ENCODE measurements around the gene ZBED4.

ZBED4 gene

DNA sequence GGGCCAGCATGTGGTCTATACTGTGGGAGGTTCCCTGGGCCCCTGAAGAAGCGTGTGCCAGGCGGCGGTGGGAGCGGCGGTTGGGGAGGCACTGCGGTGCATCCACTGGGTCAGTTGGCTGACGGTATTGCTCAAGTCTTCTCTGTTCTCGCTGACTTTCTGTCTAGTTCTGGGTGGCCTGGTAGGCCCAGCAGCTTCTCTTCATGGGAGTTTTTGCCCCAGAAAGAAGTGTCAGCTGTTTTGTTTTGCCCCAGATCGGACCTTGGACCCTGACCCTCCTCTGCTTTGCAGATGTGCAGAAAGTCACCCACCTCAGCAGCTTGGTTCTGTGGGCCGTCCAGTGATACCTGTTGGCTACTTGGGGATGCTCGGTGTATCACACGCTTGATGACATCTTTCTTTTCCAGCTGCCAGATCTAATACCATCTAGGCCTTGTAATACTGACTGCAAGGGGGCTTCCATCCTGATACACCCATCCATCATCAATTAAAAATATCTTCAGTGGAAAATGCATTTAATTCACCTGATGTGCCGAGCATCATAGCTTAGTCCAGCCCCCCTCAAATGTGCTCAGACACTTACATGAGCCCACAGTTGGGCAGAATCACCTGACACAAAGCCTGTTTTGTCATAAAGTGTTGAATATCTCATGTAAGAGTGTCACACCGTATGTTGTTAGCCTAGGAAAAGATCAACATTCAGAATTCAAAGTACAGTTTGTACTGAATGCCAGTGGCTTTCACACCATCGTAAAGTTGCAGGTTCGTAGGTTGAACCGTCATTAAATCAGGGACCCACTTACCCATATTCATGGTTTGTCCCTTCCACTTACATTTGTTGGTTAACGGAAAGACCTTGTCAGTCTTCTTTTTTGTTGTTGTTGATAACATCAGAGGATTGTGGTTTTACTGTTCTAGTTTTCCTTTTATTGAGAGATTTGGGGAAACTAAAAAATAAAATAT, 13.9 kb downstream of the ZBED4 start:
- no peak overlapping the region for H3K4me3 ChIP-seq
- H3K27ac ChIP-seq = no peak overlapping the region
- no peak for DNase-seq (ENCODE audit: low spot score)
- no peak for TF ChIP-seq CTCF (IDR thresholded peaks at IDR 0.05)

- Histone ChIP-seq H3K4me3 (no peak overlapping the region), H3K27ac (no peak overlapping the region)
- DNase-seq (ENCODE audit: low spot score) = no peak
- TF ChIP-seq CTCF (IDR thresholded peaks at IDR 0.05) = no peak
Measured at GRCh38 chr22:49869086-49869830, 15.6 kb downstream of the ZBED4 start.

DNA sequence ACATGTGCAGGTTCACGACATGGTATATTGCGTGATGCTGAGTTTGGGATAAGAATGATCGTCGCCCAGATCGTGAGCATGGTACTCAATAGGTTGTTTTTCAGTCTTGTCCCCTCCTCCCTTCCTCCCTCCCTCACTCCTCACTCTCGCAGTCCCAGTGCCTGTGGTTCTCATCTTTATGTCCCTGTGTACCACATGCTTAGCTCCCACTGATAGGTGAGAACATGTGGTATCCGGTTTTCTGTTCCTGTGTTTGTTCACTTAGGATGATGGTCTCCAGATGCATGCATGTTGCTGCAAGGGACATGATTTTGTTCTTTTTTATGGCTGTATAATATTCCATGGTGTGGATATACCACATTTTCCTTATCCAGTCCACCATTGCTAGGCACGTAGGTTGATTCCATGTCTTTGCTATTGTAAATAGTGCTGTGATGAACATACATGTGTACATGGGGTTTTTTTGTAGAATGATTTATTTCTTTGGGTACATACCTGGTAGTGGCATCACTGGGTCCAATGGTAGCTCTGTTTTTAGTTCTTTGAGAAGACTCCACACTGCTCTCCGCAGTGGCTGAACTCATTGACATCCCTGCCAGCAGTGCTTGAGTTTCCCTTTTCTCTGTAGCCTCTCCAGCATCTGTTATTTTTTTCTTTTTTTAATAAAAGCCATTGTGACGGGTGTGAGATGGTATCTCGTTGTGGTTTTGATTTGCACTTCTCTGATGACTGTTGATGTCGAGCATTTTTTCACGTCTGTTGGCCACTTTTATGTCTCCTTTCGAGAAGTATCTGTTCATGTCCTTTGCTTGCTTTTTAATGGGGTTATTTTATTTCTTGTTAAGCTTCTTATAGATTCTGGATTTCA, 16.4 kb downstream of the ZBED4 start:
- Histone ChIP-seq H3K4me3 (no peak overlapping the region), H3K27ac (no peak overlapping the region)
- TF ChIP-seq CTCF (IDR thresholded peaks at IDR 0.05) = no peak
- no peak for DNase-seq (ENCODE audit: low spot score)

GRCh38 chr22:49871482-49871881, 17.8 kb downstream of the ZBED4 start:
- no peak for TF ChIP-seq CTCF (IDR thresholded peaks at IDR 0.05)
- H3K4me3 ChIP-seq = no peak overlapping the region
- no peak for DNase-seq (ENCODE audit: low spot score)
- no peak overlapping the region for H3K27ac ChIP-seq

DNA sequence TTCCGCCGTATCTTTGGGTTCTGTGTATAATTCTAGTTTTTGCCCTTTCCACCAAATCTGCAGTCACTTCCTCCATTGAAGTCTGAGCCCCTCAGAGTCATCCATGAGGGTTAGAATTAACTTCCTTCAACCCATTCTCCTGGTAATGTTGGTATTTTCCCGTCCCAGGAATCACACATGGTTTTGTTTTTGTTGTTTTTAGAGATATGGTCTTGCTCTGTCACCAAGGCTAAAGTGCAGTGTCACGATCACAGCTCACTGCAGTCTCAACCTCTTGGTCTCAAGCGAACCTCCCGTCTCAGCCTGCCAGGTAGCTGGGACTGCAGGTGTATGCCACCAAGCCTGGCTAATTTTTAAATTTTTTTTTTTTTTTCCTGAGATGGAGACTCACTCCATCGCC, 18.7 kb downstream of the ZBED4 start:
- no peak for DNase-seq (ENCODE audit: low spot score)
- no peak overlapping the region for H3K27ac ChIP-seq
- no peak overlapping the region for H3K4me3 ChIP-seq
- TF ChIP-seq CTCF (IDR thresholded peaks at IDR 0.05) = no peak

DNA sequence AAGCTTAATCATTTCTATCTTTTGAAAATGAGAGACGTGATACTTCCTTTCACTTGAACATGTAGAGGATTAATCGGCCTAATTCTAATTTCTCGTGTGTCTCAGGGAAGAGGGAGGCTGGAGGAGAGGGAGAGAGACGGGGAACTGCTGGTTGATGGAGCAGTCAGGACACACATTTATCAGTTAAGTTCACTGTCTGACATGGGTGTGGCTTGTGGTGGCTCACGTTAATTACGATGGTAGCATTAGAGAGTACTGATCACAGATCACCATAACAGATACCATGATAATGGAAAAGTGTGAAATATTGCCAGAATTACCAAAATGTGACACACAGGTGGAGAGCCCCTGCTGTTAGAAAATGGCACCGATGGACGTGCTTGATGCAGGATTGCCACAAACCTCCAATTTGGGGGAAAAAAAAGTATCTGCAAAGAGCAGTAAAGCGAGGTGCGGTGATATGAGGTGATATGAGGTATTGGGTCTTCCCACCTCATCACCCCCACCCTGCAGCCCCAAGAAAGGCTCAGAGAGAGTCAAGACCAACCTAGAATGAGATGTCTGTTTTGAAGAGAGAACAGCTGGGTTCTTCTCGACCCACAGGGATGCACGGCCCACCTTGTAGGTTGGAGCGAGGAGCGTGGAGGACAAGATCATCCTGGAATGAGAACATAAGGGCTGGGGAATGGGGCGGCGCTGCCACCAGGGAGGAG, 19.7 kb downstream of the ZBED4 start:
- no peak overlapping the region for H3K27ac ChIP-seq
- no peak overlapping the region for H3K4me3 ChIP-seq
- no peak for DNase-seq (ENCODE audit: low spot score)
- no peak for TF ChIP-seq CTCF (IDR thresholded peaks at IDR 0.05)

All from coronary artery (tissue), 2 donors.